ENCODE data around the gene SPECC1. TPM values are rescaled to one million over a fixed set of nuclear protein-coding genes. Genes with fewer than 3 reads are reported as not detected.

The SPECC1 gene
- total RNA-seq, 2 experiments from 2014 or later: 15.4 to 17.0 TPM

Other genes with a start within 250 kb of the SPECC1 start
- 10 to 100 TPM; 11.7 to 12.7 TPM for gene ULK2, start 141.4 kb upstream of the SPECC1 start, total RNA-seq
- gene AKAP10, start 31.5 kb upstream of the SPECC1 start, total RNA-seq: 10 to 100 TPM; 28.4 to 31.8 TPM